ENCODE results near the gene SREBF1. TPM values are rescaled to one million over a fixed set of nuclear protein-coding genes. Genes with fewer than 3 reads are reported as not detected.

Gene SREBF1
- total RNA-seq, 1 donor from 2014 or later = 365 TPM

DNA sequence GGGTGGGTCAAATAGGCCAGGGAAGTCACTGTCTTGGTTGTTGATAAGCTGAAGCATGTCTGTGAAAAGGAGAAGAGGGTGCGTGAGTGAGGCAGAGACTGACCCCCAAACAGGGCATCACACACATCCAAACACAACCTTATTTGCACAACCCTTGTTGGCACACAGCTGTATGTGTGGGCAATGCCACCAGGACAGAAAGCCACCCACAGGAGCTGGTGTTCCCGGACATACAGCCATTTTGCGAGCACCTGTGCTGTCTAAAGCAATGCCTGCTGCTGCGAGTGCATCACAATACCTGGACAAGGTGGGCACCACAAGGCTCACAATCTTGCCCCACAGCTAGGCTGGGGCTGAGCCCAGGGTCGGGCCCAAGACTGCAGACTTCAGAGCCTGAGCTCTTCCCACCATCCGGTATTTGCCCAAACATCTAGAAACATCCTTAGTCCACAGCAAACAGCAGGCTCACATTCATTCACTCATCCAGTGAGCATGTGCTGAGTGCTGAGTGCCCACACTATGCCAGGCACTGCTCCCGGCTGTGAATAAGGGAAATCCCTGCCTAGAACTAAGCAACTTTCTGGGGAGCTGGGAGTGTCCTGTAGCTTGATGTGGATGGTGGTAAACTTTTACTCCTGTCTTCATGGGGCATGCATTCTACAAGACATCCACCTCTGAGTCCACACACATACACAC is 16.2 kb downstream of the SREBF1 start:
- peak overlapping the region; percentile 88 for H3K4me3 Mint-ChIP-seq (ENCODE audit: unreplicated experiment)

DNA sequence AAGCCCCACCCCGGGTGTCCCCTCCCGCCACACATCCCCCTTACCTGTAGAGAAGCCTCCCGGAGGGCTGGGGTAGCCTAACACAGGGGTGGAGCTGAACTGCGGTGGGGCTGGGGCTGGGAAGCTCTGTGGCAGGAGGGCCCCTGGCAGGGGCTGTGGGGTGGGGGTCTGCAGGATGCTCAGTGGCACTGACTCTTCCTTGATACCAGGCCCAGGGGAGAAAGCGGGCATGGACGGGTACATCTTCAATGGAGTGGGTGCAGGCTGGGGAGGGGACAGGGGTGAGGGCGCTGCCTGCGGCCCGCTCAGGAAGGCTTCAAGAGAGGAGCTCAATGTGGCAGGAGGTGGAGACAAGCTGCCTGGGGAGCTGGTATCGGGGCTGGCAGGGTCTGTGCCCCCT is 16.7 kb downstream of the SREBF1 start:
- peak overlapping the region; percentile 48 for H3K27ac Mint-ChIP-seq (ENCODE audit: unreplicated experiment)
- no peaks in the 10 kb centered on the region for H3K36me3 Mint-ChIP-seq (ENCODE audit: unreplicated experiment)
- peaks cover 21% of the 10 kb centered on the region for H3K27me3 Mint-ChIP-seq (ENCODE audit: unreplicated experiment)
- H3K4me3 Mint-ChIP-seq (ENCODE audit: unreplicated experiment) = peak overlapping the region; percentile 65
- H3K9me3 Mint-ChIP-seq (ENCODE audit: unreplicated experiment) = peaks cover 27% of the 10 kb centered on the region
- H3K4me1 Mint-ChIP-seq (ENCODE audit: low read depth, unreplicated experiment) = peaks cover 47% of the 10 kb centered on the region
- no peak for DNase-seq
- TF ChIP-seq, protein P1, sequence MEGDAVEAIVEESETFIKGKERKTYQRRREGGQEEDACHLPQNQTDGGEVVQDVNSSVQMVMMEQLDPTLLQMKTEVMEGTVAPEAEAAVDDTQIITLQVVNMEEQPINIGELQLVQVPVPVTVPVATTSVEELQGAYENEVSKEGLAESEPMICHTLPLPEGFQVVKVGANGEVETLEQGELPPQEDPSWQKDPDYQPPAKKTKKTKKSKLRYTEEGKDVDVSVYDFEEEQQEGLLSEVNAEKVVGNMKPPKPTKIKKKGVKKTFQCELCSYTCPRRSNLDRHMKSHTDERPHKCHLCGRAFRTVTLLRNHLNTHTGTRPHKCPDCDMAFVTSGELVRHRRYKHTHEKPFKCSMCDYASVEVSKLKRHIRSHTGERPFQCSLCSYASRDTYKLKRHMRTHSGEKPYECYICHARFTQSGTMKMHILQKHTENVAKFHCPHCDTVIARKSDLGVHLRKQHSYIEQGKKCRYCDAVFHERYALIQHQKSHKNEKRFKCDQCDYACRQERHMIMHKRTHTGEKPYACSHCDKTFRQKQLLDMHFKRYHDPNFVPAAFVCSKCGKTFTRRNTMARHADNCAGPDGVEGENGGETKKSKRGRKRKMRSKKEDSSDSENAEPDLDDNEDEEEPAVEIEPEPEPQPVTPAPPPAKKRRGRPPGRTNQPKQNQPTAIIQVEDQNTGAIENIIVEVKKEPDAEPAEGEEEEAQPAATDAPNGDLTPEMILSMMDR (IDR thresholded peaks at IDR 0.05; ENCODE audit: partially characterized antibody, unreplicated experiment) = no peak

More for the DNA sequence above, 16.2 kb downstream of the SREBF1 start:
- H3K4me1 Mint-ChIP-seq (ENCODE audit: low read depth, unreplicated experiment) = peaks cover 43% of the 10 kb centered on the region
- no peaks in the 10 kb centered on the region for H3K36me3 Mint-ChIP-seq (ENCODE audit: unreplicated experiment)
- H3K9me3 Mint-ChIP-seq (ENCODE audit: unreplicated experiment) = peaks cover 24% of the 10 kb centered on the region
- no peak for DNase-seq
- TF ChIP-seq, protein P1 (IDR thresholded peaks at IDR 0.05; ENCODE audit: partially characterized antibody, unreplicated experiment) = no peak
- H3K27me3 Mint-ChIP-seq (ENCODE audit: unreplicated experiment) = peaks cover 16% of the 10 kb centered on the region
- peak overlapping the region; percentile 77 for H3K27ac Mint-ChIP-seq (ENCODE audit: unreplicated experiment)

DNA sequence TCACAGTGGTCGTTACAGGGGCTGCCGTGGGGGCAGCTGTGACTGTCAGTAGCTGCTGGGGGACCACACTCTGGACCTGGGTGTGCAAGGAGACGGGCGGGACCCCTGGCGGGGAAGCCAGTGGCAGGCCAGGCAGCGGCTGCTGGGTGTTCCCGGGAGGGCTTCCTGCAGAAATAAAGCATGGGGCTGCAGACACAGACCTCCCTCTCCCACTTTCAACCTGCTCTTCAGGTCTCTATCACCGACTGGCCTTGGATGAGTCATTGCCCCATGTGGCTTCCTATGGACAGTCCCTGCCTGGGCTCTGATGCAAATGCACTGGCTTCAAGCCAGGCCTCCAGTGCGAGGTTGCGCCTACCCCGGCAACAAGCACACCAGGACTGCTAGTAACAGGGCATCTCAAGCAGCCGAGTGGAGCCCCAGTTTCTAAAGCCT is 17.2 kb downstream of the SREBF1 start:
- H3K27ac Mint-ChIP-seq (ENCODE audit: unreplicated experiment) = peak overlapping the region; percentile 82
- H3K36me3 Mint-ChIP-seq (ENCODE audit: unreplicated experiment) = no peaks in the 10 kb centered on the region
- peak overlapping the region; percentile 69 for H3K4me3 Mint-ChIP-seq (ENCODE audit: unreplicated experiment)
- H3K9me3 Mint-ChIP-seq (ENCODE audit: unreplicated experiment) = peaks cover 28% of the 10 kb centered on the region
- TF ChIP-seq, protein P1 (IDR thresholded peaks at IDR 0.05; ENCODE audit: partially characterized antibody, unreplicated experiment) = no peak
- peaks cover 20% of the 10 kb centered on the region for H3K27me3 Mint-ChIP-seq (ENCODE audit: unreplicated experiment)
- peak; percentile 63 for DNase-seq
- H3K4me1 Mint-ChIP-seq (ENCODE audit: low read depth, unreplicated experiment) = peaks cover 43% of the 10 kb centered on the region

DNA sequence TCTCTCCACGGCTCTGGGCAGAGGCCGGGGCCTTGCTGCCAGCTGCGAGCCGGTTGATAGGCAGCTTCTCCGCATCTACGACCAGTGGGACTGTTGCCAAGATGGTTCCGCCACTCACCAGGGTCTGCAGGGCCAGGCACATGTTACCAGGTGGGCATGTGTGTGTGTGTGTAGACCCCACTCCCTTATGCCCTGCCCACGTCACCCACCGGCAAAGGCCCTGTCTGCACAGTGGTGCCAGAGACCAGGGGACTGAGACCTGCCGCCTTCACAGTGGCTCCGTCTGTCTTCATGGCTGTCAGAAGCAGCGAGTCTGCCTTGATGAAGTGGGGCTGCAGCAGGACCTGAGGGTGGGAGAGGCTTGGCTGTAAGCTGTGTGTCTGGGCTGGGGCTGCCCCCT is 17.7 kb downstream of the SREBF1 start:
- H3K9me3 Mint-ChIP-seq (ENCODE audit: unreplicated experiment) = peaks cover 30% of the 10 kb centered on the region
- H3K4me3 Mint-ChIP-seq (ENCODE audit: unreplicated experiment) = peak overlapping the region; percentile 69
- H3K36me3 Mint-ChIP-seq (ENCODE audit: unreplicated experiment) = no peaks in the 10 kb centered on the region
- no peak for DNase-seq
- TF ChIP-seq, protein P1 (IDR thresholded peaks at IDR 0.05; ENCODE audit: partially characterized antibody, unreplicated experiment) = no peak
- peak overlapping the region; percentile 69 for H3K27ac Mint-ChIP-seq (ENCODE audit: unreplicated experiment)
- H3K27me3 Mint-ChIP-seq (ENCODE audit: unreplicated experiment) = peaks cover 18% of the 10 kb centered on the region
- peaks cover 38% of the 10 kb centered on the region for H3K4me1 Mint-ChIP-seq (ENCODE audit: low read depth, unreplicated experiment)

DNA sequence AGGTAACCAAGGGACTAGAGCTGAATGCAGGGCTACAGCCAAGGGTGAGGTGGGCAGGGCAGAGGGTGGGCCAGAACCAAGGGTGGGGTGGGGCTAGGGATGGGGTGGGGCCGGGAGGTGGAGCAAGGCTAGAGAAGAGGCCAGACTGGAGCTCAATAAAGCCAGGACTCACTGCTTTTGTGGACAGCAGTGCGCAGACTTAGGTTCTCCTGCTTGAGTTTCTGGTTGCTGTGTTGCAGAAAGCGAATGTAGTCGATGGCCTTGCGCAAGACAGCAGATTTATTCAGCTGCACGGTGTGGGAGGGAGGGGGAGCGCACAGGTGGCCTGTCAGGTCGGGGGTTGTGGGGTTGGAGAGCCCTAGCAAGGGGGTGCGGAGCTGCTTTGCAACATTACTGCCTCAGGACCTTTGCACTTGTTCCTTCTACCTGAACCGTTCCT is 18.7 kb downstream of the SREBF1 start:
- Mint-ChIP-seq H3K27me3 (ENCODE audit: unreplicated experiment) (peaks cover 19% of the 10 kb centered on the region), H3K36me3 (ENCODE audit: unreplicated experiment) (no peaks in the 10 kb centered on the region)

More for the DNA sequence above, 18.7 kb downstream of the SREBF1 start:
- DNase-seq = no peak
- Mint-ChIP-seq H3K9me3 (ENCODE audit: unreplicated experiment) (peaks cover 27% of the 10 kb centered on the region), H3K27ac (ENCODE audit: unreplicated experiment) (peak overlapping the region; percentile 69), H3K4me1 (ENCODE audit: low read depth, unreplicated experiment) (peaks cover 37% of the 10 kb centered on the region), H3K4me3 (ENCODE audit: unreplicated experiment) (no peak overlapping the region)
- TF ChIP-seq, protein P1 (IDR thresholded peaks at IDR 0.05; ENCODE audit: partially characterized antibody, unreplicated experiment) = no peak

Measured in glutamatergic neuron (in vitro differentiated cells).